ENCODE measurements around the gene PKP1.

PKP1 gene

GRCh38 chr1:201355471-201355870 is 72.2 kb downstream of the PKP1 start:
- Histone ChIP-seq H3K9ac (ENCODE audit: low read depth, low read length) (no peak overlapping the region), H3K27me3 (ENCODE audit: insufficient read depth, low read length) (no peaks in the 10 kb centered on the region), H3K27ac (ENCODE audit: low read depth, low read length) (no peak overlapping the region), H3K4me1 (ENCODE audit: insufficient read depth, low read length) (peaks cover 4% of the 10 kb centered on the region; the same call in 1 of the 2 replicates), H3K9me3 (ENCODE audit: insufficient read depth, low read depth, low read length) (no peaks in the 10 kb centered on the region), H3K36me3 (ENCODE audit: insufficient read depth, low read length) (no peaks in the 10 kb centered on the region), H3K4me3 (ENCODE audit: low read length) (no peak overlapping the region)
- WGBS: 94% methylated on average over 7 of the region's 7 CpGs

- H3K27me3 ChIP-seq (ENCODE audit: insufficient read depth, low read length): no peaks in the 10 kb centered on the region
- H3K9ac ChIP-seq (ENCODE audit: low read depth, low read length): no peak overlapping the region
- H3K4me3 ChIP-seq (ENCODE audit: low read length): no peak overlapping the region
- no peaks in the 10 kb centered on the region for H3K9me3 ChIP-seq (ENCODE audit: insufficient read depth, low read depth, low read length)
- H3K27ac ChIP-seq (ENCODE audit: low read depth, low read length): no peak overlapping the region
- peaks cover 4% of the 10 kb centered on the region; the same call in 1 of the 2 replicates for H3K4me1 ChIP-seq (ENCODE audit: insufficient read depth, low read length)
- H3K36me3 ChIP-seq (ENCODE audit: insufficient read depth, low read length): no peaks in the 10 kb centered on the region
- 91% methylated on average over 5 of the region's 5 CpGs for WGBS
These were observed 72.9 kb downstream of the PKP1 start for GRCh38 chr1:201356236-201356635.

- 83% methylated on average over 11 of the region's 11 CpGs for WGBS
- no peak overlapping the region for H3K4me3 ChIP-seq (ENCODE audit: low read length)
- H3K27me3 ChIP-seq (ENCODE audit: insufficient read depth, low read length): no peaks in the 10 kb centered on the region
- no peaks in the 10 kb centered on the region for H3K9me3 ChIP-seq (ENCODE audit: insufficient read depth, low read depth, low read length)
- H3K27ac ChIP-seq (ENCODE audit: low read depth, low read length): no peak overlapping the region
- no peak overlapping the region for H3K9ac ChIP-seq (ENCODE audit: low read depth, low read length)
- no peaks in the 10 kb centered on the region for H3K36me3 ChIP-seq (ENCODE audit: insufficient read depth, low read length)
- peaks cover 4% of the 10 kb centered on the region; the same call in 1 of the 2 replicates for H3K4me1 ChIP-seq (ENCODE audit: insufficient read depth, low read length)
These were observed 73.4 kb downstream of the PKP1 start for GRCh38 chr1:201356701-201357100.

GRCh38 chr1:201357211-201357610 is 73.9 kb downstream of the PKP1 start:
- WGBS: 92% methylated on average over 8 of the region's 8 CpGs

GRCh38 chr1:201357636-201358348 is 74.5 kb downstream of the PKP1 start:
- no peak overlapping the region for H3K4me3 ChIP-seq (ENCODE audit: low read length)
- 91% methylated on average over 9 of the region's 10 CpGs for WGBS
- H3K27me3 ChIP-seq (ENCODE audit: insufficient read depth, low read length): no peaks in the 10 kb centered on the region
- no peak overlapping the region for H3K27ac ChIP-seq (ENCODE audit: low read depth, low read length)
- no peaks in the 10 kb centered on the region for H3K36me3 ChIP-seq (ENCODE audit: insufficient read depth, low read length)
- H3K9ac ChIP-seq (ENCODE audit: low read depth, low read length): no peak overlapping the region
- no peaks in the 10 kb centered on the region for H3K9me3 ChIP-seq (ENCODE audit: insufficient read depth, low read depth, low read length)
- H3K4me1 ChIP-seq (ENCODE audit: insufficient read depth, low read length): peaks cover 4% of the 10 kb centered on the region; the same call in 1 of the 2 replicates

More at GRCh38 chr1:201357211-201357610, 73.9 kb downstream of the PKP1 start:
- H3K27me3 ChIP-seq (ENCODE audit: insufficient read depth, low read length): no peaks in the 10 kb centered on the region
- H3K4me1 ChIP-seq (ENCODE audit: insufficient read depth, low read length): peaks cover 4% of the 10 kb centered on the region; the same call in 1 of the 2 replicates
- no peaks in the 10 kb centered on the region for H3K9me3 ChIP-seq (ENCODE audit: insufficient read depth, low read depth, low read length)
- no peak overlapping the region for H3K27ac ChIP-seq (ENCODE audit: low read depth, low read length)
- no peak overlapping the region for H3K9ac ChIP-seq (ENCODE audit: low read depth, low read length)
- no peak overlapping the region for H3K4me3 ChIP-seq (ENCODE audit: low read length)
- no peaks in the 10 kb centered on the region for H3K36me3 ChIP-seq (ENCODE audit: insufficient read depth, low read length)

GRCh38 chr1:201358596-201358995 is 75.3 kb downstream of the PKP1 start:
- 85% methylated on average over 4 of the region's 4 CpGs for WGBS
- Histone ChIP-seq H3K4me1 (ENCODE audit: insufficient read depth, low read length) (peaks cover 4% of the 10 kb centered on the region; the same call in 1 of the 2 replicates), H3K36me3 (ENCODE audit: insufficient read depth, low read length) (no peaks in the 10 kb centered on the region), H3K9me3 (ENCODE audit: insufficient read depth, low read depth, low read length) (no peaks in the 10 kb centered on the region), H3K27me3 (ENCODE audit: insufficient read depth, low read length) (no peaks in the 10 kb centered on the region), H3K4me3 (ENCODE audit: low read length) (no peak overlapping the region), H3K9ac (ENCODE audit: low read depth, low read length) (no peak overlapping the region), H3K27ac (ENCODE audit: low read depth, low read length) (no peak overlapping the region)

- Histone ChIP-seq H3K27me3 (ENCODE audit: insufficient read depth, low read length) (no peaks in the 10 kb centered on the region), H3K36me3 (ENCODE audit: insufficient read depth, low read length) (no peaks in the 10 kb centered on the region), H3K9me3 (ENCODE audit: insufficient read depth, low read depth, low read length) (no peaks in the 10 kb centered on the region), H3K4me1 (ENCODE audit: insufficient read depth, low read length) (peaks cover 4% of the 10 kb centered on the region; the same call in 1 of the 2 replicates), H3K4me3 (ENCODE audit: low read length) (no peak overlapping the region), H3K27ac (ENCODE audit: low read depth, low read length) (no peak overlapping the region), H3K9ac (ENCODE audit: low read depth, low read length) (no peak overlapping the region)
- WGBS: 80% methylated on average over 17 of the region's 18 CpGs
These were observed 75.9 kb downstream of the PKP1 start for GRCh38 chr1:201359031-201359872.

- 87% methylated on average over 2 of the region's 2 CpGs for WGBS
These were observed 76.5 kb downstream of the PKP1 start for GRCh38 chr1:201359873-201360210.

GRCh38 chr1:201360486-201360885 is 77.2 kb downstream of the PKP1 start:
- peaks cover 4% of the 10 kb centered on the region; the same call in 1 of the 2 replicates for H3K4me1 ChIP-seq (ENCODE audit: insufficient read depth, low read length)
- 95% methylated on average over 7 of the region's 7 CpGs for WGBS
- no peak overlapping the region for H3K27ac ChIP-seq (ENCODE audit: low read depth, low read length)
- no peaks in the 10 kb centered on the region for H3K9me3 ChIP-seq (ENCODE audit: insufficient read depth, low read depth, low read length)
- no peak overlapping the region for H3K4me3 ChIP-seq (ENCODE audit: low read length)
- no peaks in the 10 kb centered on the region for H3K27me3 ChIP-seq (ENCODE audit: insufficient read depth, low read length)
- no peak overlapping the region for H3K9ac ChIP-seq (ENCODE audit: low read depth, low read length)
- no peaks in the 10 kb centered on the region for H3K36me3 ChIP-seq (ENCODE audit: insufficient read depth, low read length)

More at GRCh38 chr1:201359873-201360210, 76.5 kb downstream of the PKP1 start:
- Histone ChIP-seq H3K27ac (ENCODE audit: low read depth, low read length) (no peak overlapping the region), H3K36me3 (ENCODE audit: insufficient read depth, low read length) (no peaks in the 10 kb centered on the region), H3K4me3 (ENCODE audit: low read length) (no peak overlapping the region), H3K27me3 (ENCODE audit: insufficient read depth, low read length) (no peaks in the 10 kb centered on the region), H3K9ac (ENCODE audit: low read depth, low read length) (no peak overlapping the region), H3K9me3 (ENCODE audit: insufficient read depth, low read depth, low read length) (no peaks in the 10 kb centered on the region), H3K4me1 (ENCODE audit: insufficient read depth, low read length) (peaks cover 4% of the 10 kb centered on the region; the same call in 1 of the 2 replicates)

- Histone ChIP-seq H3K4me3 (ENCODE audit: low read length) (no peak overlapping the region), H3K27me3 (ENCODE audit: insufficient read depth, low read length) (no peaks in the 10 kb centered on the region), H3K4me1 (ENCODE audit: insufficient read depth, low read length) (peaks cover 4% of the 10 kb centered on the region; the same call in 1 of the 2 replicates), H3K9ac (ENCODE audit: low read depth, low read length) (no peak overlapping the region), H3K36me3 (ENCODE audit: insufficient read depth, low read length) (no peaks in the 10 kb centered on the region), H3K9me3 (ENCODE audit: insufficient read depth, low read depth, low read length) (no peaks in the 10 kb centered on the region), H3K27ac (ENCODE audit: low read depth, low read length) (no peak overlapping the region)
- 91% methylated on average over 14 of the region's 15 CpGs for WGBS
These were observed 77.8 kb downstream of the PKP1 start for GRCh38 chr1:201360901-201361651.

Measured in HUES64 (cell line).